DND-41 (cell line): ENCODE data around the gene TAF1D.

Experiments used
- CTCF ChIP-seq: IDR thresholded peaks from 2 replicates; pipeline ENCODE4 v1.5.1; 2012; ENCODE audit warnings: borderline replicate concordance, low read length, moderate library complexity, mild to moderate bottlenecking; ENCODE audit not compliant: poor library complexity, severe bottlenecking; ENCODE audit errors: extremely low read depth
- EZH2 ChIP-seq: IDR thresholded peaks from 3 replicates; pipeline ENCODE4 v1.6.1; 2012; ENCODE audit warnings: borderline replicate concordance, low read depth, mild to moderate bottlenecking, moderate library complexity, low read length, inconsistent platforms; ENCODE audit not compliant: severe bottlenecking

GRCh38 chr11:93704237-93704636, 37.1 kb downstream of the TAF1D start:
- TF ChIP-seq CTCF, result peak; percentile 41
- no peak for TF ChIP-seq EZH2
